22Rv1 (cell line): ENCODE measurements around the gene P2RX1.

Experiments
- H3K27ac ChIP-seq: fragments of 450-650 bp; 2 replicates; pipeline ENCODE4 v1.5.1; 2017
- ZFX ChIP-seq: fragments of 450-650 bp; IDR thresholded peaks from 2 replicates; pipeline ENCODE4 v1.6.1; 2017; ENCODE audit warnings: antibody characterized with exemption, borderline replicate concordance
- TF ChIP-seq, protein P1 (sequence below): fragments of 450-650 bp; IDR thresholded peaks from 2 replicates; pipeline ENCODE4 v1.5.1; 2017; ENCODE audit warnings: mild to moderate bottlenecking

P2RX1 gene

GRCh38 chr17:3885970-3886369, 30.3 kb downstream of the P2RX1 start:
- no peak overlapping the region for H3K27ac ChIP-seq

DNA sequence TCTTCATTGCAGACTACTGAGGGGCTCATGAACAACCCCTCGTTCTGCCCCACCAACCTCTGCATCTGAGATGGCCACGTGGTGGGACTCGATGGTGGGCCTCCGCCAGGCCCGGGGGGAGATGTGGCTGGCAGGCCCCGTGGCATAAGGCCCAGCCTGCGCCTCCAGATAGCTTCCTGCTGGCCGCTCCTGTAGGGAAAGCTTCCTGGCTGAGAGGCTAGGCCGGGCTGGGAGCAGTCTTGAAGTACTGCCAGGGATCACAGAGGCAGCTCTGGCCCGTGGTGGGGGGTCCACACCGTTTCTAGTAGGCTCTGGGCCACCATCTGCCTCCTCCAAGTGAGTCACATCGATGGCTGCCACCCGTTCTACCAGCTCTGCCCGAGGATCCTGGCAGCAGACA, 31.0 kb downstream of the P2RX1 start:
- no peak overlapping the region for H3K27ac ChIP-seq
- no peak for TF ChIP-seq ZFX
- TF ChIP-seq, protein P1, sequence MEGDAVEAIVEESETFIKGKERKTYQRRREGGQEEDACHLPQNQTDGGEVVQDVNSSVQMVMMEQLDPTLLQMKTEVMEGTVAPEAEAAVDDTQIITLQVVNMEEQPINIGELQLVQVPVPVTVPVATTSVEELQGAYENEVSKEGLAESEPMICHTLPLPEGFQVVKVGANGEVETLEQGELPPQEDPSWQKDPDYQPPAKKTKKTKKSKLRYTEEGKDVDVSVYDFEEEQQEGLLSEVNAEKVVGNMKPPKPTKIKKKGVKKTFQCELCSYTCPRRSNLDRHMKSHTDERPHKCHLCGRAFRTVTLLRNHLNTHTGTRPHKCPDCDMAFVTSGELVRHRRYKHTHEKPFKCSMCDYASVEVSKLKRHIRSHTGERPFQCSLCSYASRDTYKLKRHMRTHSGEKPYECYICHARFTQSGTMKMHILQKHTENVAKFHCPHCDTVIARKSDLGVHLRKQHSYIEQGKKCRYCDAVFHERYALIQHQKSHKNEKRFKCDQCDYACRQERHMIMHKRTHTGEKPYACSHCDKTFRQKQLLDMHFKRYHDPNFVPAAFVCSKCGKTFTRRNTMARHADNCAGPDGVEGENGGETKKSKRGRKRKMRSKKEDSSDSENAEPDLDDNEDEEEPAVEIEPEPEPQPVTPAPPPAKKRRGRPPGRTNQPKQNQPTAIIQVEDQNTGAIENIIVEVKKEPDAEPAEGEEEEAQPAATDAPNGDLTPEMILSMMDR, result no peak

More at GRCh38 chr17:3885970-3886369, 30.3 kb downstream of the P2RX1 start:
- TF ChIP-seq, protein P1, result no peak
- no peak for TF ChIP-seq ZFX

- no peak overlapping the region for H3K27ac ChIP-seq
- no peak for TF ChIP-seq ZFX
- TF ChIP-seq, protein P1, result no peak
These were observed 32.1 kb downstream of the P2RX1 start for GRCh38 chr17:3884188-3884587.

DNA sequence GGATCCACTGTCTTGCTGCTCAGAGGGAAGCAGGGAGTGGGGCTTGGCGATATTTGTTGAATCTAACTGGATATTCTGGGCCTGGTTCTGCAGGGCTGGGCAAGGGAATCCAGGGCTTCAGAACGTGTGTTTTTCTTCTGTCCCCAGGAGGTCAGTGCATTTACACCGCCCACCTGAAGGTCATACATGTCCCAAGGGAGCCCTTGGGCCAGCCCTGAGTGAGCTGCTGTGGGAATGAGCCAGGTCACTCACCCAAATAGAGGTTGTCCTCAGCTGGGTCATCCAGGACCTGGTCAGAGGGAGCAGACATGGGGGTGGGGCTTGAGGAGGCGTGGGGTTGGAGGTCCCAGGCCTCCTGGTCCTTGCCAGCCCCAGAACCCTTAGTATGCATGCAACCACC, 34.0 kb downstream of the P2RX1 start:
- no peak for TF ChIP-seq ZFX
- TF ChIP-seq, protein P1, result no peak
- no peak overlapping the region for H3K27ac ChIP-seq

DNA sequence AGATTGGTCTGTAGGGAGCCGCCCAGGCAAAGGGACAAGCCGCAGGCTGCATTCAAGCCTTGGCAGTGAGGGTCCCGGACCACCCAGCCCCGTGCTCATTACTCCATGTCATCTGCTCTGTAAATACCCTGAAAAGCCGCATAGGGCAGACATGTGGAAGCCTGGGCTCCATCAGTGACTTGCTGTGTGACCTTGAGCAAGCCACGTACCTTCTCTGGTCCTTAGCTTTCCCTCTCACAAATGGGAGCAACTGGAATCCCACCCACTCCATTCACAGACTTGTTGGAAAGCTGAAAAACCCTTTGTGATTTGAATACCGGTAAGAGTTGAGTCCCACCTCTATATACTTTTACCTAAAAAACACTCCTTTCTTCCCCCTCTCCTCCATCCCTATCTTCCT, 35.3 kb downstream of the P2RX1 start:
- no peak overlapping the region for H3K27ac ChIP-seq
- TF ChIP-seq, protein P1, result no peak
- TF ChIP-seq ZFX, result no peak

GRCh38 chr17:3879591-3880417, 36.5 kb downstream of the P2RX1 start:
- no peak overlapping the region for H3K27ac ChIP-seq
- no peak for TF ChIP-seq ZFX
- TF ChIP-seq, protein P1, result no peak

- no peak overlapping the region for H3K27ac ChIP-seq
- TF ChIP-seq ZFX, result no peak
- TF ChIP-seq, protein P1, result no peak
These were observed 37.1 kb downstream of the P2RX1 start for GRCh38 chr17:3879186-3879585.
